PC-9 (cell line): ENCODE results near the gene CNTNAP2.

ENCODE experiments used
- CTCF ChIP-seq: fragments of 200-600 bp; sonication (generic); conservative IDR thresholded peaks from 2 replicates; pipeline ENCODE4 v1.6.1; 2017; ENCODE audit warnings: mixed run types, antibody characterized with exemption, mild to moderate bottlenecking, moderate library complexity
- EZH2 ChIP-seq: fragments of 200-600 bp; sonication (generic); IDR thresholded peaks from 2 replicates; pipeline ENCODE4 v1.8.0; 2017; ENCODE audit warnings: antibody characterized with exemption, low read depth

- no peak for TF ChIP-seq CTCF
- no peak for TF ChIP-seq EZH2
These were observed 378.5 kb downstream of the CNTNAP2 start for GRCh38 chr7:146494952-146495596.
